UCSD-AML1 (cell line): ENCODE results near the gene TBC1D10B.

Experiments used
- DNase-seq: peaks from one replicate; lab custom pipeline; 2025; ENCODE audit not compliant: unreplicated experiment; lab: John Stamatoyannopoulos, UW

TBC1D10B gene

DNA sequence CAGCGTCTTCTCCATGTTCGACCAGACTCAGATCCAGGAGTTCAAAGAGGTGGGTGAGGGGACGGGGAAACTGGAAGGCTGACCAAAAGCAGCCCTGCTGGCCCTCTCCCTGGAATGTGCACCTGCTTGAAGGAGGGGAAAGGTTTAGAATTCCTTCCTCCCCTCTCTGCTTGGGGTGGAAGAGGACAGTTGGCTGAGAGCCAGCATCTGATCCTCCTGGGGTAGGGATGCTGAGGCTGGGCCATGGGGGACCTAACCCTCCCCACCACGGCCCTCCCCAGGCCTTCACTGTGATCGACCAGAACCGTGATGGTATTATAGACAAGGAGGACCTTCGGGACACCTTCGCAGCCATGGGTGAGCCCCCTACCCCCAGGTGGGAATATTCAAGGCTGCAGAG, 5.6 kb upstream of the TBC1D10B start:
- DNase-seq: no peak

DNA sequence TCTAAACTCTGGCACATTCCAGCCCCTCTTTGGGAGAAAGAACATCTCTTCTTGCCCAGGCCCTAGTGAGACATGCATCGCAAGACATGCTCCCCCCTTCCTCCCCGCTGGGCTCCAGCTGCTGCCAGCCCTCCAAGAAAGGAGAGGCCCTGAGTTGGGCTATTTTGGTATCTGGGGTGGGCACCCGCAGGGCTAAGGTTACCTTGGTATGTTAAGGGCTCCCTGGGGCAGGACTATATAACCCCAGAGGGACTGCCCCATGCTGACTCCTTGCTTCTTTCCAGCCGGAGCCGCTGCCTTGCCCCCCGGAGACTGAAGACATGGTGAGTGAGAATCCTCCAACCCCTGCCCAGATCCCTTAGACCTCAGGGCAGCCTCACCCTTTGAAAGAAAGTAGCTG, 4.2 kb upstream of the TBC1D10B start, which contains the start of gene MYL11:
Gene MYL11 (plus strand): TSS at position 265 of the 400 bp plus-strand sequence. CDS start 56 bp downstream, at position 321.
- DNase-seq: no peak

DNA sequence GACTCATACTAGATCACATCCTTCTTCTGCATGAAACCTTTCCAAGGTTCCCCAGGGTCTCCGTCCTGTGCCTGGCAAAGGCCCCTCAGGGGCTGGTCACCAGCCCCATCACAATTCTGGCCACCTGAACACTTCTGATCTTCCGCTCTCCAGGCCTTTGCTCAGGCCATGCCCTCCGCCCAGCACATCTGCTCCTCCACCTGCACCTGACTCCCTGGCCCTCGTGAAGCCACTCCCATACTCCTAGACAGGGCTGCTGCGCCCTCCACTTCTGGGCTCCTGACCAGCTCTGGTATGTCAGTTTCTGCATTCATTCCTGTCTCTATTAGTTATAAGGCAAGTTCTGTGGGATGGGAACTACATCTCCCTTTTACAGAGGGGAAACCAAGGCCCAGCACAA, 2.4 kb upstream of the TBC1D10B start:
- DNase-seq: no peak

DNA sequence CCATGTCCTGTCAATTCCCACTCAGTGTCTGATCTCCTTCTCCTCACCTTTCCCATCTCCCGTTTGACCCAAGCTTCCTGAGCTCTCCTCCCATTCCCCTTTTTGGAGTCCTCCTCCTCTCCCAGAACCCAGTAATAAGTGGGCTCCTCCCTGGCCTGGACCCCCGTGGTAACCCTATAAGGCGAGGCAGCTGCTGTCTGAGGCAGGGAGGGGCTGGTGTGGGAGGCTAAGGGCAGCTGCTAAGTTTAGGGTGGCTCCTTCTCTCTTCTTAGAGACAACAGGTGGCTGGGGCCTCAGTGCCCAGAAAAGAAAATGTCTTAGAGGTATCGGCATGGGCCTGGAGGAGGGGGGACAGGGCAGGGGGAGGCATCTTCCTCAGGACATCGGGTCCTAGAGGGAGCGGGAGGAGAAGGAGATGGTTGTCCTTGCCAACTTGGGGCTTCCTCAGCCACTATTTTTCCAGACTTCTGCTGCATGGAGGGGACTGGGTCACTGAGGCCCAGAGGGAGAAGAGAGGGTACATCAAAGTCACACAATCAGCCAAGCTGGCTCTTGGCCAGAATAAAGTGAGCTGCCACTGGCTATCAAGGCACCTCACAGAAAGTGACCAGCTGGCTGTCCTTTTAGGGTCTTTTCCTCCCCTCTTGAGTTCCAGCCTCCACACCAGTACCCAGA, 1.9 kb upstream of the TBC1D10B start:
- DNase-seq: no peak

DNA sequence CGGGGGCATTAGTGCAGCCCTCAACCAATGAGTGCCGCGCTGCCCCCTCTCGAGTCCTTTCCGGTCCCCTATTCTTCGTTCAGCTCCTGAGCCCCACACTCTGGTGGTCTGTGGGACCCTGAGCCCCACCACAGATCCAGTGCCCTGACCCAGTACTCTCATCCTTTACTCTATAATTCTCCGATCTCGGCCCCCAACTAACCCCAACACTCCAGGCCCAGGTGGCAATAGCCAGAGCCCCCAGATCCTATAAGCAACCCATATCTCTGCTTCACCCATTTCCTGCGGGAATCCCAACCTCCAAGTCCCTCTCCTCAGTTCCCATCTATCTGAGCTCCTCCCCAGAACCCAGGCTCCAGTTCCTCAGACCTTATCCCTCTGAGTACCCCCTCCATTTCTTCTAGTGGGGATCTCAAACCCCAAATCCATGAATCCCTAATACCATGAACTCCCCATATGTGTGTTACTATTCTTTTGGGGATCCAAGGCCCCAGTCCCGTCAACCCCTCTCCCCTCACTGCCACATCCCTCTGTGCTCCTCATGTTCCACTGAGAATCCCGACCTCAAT, 1.0 kb upstream of the TBC1D10B start:
- DNase-seq: no peak

DNA sequence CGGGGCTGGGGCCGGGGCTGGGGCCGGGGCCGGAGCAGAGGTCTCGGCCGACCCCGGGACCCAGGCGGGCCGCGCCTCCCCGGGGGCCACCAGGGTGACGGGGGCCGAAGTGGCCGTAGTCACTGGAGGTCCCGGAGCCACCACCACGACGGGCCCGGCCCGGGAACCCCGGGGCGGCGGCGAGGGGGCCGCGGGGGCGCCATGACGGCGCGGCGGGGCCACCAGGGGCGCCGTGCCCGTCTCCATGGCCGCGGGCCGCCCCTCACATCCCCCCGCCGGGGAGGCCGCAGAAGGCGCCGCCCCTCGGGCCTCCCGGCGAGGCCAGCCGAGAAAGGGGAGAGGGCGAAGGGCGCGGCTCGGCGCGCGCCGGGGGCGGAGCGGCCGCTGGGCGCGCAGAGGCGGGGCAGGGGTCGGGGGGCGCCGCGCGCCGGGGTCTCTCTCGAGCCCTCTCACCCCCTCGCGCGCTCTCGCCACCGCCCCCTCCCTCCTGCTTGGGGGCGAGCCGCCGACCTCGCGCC, 297 bp downstream of the TBC1D10B start:
- DNase-seq: no peak

DNA sequence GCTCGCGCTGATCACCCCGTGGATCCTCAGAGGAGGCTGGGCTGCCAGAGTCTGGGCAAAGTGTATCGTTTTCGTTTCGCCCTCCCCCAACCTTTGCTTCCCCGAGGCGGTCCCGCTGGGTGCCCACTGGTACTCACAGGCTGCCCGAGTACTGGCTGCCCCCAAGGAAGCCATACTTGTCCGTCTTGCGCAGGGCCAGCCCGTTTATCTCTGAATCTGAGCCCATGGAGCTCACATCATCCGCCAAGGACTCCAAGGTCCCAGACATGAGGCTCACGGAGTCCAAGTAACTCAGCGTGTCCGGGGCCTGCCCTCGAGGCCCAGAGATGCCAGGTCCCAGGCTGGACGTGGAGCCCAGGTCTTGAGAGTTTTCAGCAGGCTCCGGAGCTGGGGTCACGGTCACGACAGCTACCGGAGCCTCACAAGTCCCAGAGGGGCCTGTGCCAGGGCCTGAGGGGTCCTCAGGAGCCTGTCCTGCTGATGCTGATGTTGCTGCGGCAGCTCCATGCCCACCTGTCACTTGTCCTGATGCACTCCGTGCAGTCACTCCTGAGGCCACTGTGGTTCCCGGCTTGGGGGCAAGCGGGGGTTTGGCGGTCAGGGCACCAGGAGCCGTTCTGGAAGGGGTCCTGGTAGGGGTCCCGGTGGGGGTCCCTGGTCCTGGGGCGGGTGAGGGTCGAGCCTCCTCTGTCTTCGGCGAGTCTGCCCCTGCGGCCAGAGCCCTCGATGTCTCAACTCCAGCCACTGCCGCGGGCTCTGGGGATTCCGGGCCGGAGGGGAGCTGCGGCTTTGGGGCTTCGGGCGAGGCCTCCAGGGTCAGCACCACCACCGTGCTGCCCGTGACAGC, 980 bp downstream of the TBC1D10B start:
- no peak for DNase-seq

DNA sequence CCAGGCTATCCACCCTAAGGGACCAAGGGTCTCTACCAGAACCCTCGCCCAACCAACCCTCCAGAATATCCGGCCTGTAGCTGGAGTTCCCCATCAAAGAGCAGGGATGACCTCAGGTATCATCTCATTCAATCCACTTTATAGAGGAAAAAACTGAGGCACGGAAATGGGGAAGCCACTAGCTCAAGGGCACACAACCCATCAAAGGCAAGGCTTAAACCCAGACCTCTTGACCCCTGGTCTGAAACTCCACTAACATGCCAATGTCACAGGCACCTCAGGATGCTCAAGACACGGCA, 1.6 kb downstream of the TBC1D10B start:
- no peak for DNase-seq

DNA sequence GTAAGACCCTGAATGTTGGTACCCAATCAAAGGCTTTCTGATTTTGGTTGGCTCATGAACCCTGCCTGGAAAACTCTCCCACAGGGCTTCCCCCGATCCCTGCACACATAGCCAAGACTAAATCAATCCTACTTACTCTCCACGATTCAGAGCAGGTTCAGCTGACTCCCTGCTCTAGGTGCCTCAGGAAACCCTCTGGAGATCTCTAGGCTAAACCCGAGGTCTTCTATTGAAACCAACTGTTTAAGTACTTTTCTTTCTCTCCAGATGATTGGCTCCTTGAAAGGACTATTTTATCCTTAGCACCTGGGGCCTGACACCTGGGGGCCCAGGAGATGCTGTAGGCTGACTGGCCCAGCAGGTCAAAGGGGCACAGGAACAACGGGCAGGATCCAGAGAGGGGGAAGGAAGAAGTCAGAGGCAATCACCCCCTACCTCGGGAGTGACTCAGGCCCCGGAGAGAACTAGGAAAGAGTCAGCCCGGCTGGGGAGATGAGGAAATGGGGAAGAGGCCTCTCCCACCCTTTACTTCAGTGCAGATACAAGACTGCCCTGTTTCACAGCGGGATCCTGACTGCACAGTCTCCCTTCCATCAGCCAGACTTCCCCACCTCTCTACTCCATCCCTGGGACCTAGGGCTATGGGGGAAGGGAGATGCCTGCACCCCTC, 2.0 kb downstream of the TBC1D10B start:
- peak; percentile 51 for DNase-seq

DNA sequence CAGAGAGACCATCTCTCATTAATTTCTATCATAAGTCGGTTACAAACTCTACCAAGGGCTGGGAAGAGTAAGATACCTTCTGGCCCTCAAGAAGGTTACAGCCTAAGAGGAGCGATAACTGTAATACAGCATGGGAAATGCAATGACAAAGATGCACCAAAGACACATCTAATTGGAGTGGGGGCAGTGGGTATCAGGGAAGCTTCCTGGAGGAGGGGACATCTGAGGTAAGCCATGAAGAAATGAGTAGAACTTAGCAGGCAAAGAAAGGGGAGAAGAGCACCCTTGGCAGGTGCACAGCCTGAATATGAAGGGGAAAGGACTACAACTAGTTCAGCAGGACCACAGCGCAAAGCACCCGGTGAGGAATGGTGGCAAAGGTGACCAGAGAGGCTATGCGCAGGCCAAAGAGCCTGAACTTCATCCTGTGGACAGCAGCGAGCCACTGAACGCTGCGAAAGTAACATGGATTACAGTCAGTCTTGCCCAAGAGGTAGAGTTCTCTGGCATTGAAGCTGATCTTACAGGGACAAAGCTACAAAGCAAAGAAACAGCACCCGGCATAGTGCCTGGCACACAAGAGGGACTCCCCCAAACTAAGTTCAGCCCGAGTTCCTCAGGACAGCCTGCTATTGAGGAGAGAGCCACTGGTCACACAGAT, 2.8 kb downstream of the TBC1D10B start:
- DNase-seq: no peak

DNA sequence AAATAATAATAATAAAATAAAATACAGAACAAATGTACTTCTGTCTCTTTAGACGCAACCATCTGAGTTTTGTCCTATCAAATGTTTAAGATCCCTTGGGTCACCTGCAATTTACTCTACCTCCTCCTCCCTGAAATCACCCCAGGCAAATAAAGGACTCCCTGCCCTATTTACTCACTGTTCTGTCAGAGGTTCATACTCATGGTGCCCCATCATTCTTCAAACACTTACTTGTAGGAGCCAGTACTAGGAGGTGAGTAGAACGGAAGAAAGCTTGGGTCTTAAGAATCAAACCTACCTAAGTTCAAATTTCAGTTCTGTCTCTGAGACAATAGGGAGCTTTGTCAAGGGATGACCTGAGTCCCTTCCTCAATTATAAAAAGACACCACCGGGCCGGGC, 3.8 kb downstream of the TBC1D10B start:
- no peak for DNase-seq

DNA sequence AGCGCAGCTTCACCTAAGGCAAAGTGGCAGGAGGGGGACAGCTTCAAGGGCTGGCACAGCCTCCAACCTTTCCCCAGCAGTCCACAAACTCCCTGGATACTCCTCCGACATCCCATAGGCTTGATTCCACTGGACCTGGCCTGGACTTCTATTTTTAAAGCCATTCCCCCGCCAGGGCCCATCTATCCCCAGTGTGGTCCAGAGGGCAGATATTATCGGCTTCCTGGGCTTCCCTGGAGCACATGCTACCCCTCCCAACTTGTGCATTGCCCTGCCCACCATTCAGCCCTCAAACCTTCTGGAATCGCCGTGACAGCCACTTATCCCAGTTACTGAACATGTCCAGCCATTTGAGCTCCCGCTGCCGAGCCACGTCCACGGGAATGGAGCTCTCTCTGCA, 5.1 kb downstream of the TBC1D10B start:
- DNase-seq: no peak

DNA sequence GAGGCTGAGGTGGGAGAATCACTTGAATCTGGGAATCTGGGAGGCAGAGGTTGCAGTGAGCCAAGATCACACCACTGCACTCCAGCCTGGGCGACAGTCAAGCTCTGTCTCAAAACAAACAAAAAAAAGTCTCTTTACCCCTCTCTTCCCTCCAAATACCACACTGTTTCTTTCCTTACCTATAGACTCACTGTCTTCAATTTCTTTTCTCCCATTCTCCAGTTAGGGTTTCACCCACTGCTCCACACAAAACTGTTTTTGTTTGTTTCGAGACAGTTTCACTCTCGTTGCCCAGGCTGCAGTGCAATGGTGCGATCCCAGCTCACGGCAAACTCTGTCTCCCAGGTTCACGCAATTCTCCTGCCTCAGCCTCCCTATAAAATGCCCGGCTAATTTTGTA, 9.1 kb downstream of the TBC1D10B start:
- DNase-seq: no peak

DNA sequence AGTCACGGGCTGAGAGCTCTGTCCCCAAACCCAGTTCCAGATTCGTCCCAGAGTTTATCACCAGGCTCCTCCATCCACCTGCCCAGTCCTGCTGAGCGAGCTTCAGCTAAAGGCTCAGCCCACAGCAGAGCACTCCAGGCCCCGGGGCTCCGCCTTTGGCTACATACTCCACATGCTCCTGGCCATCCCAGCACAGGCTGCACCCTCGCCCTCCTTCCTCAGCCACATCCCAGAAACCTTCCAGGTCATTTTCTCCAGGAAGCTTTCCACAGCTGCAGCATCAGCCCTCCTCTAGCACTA, 10.5 kb downstream of the TBC1D10B start:
- DNase-seq: no peak

DNA sequence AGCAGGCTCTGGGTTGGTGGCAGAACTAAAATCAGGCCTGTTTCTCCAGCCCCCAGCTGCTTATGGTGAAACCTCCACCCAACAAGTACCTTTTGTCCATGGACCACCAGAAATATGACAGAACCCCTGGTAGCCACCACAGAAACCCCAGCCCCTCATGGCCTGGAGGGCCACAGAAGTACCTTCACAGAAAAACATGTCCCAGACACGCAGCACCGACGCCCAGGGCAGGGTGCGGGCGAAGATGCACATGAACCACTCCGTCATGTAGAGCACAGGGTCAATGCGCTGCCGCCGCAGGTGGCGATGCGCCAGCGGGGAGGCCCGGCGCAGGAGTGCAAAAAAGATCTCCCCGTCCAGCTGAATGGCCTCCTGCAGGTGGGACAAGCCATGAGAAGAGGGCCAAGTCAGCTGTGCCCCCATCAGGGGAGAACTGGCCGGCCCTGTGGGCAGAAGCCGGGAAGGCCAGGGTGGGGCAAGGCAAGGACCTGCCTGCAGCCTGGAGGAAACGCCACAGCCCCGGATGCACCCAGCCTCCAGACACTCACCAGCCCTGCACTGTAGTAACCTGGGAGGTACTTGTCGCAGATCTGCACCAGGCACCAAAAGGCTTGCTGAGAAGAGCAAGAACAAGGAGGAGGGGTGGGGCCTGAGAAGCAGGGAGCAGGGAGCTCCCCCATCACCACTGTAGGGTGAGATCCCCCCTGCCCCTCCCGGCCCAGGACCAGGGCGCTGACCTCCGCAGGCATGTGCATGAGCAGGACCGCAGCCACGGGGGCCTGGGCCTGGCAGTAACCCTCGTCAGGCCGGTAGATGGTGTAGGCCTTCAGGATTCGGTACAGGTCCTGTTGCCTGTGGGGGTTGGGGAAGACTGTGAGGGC, 11.1 kb downstream of the TBC1D10B start:
- no peak for DNase-seq

DNA sequence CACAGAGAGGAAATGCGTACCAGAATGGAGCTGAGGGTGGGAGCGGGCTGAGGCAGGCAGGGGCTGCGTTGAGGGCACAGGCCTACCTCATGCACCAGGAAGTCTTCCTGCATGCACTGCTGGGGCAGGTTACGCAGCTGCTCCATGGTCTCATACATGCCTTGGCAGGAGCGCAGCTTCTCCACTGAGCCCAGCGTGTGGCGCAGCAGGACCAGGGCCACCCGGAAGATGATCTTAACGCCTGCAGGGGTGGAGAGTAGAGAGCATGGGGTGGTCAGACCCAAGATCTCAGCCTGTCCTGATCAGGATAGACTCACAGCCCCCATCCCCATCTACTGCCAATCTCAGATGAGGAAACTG, 11.7 kb downstream of the TBC1D10B start:
- no peak for DNase-seq

DNA sequence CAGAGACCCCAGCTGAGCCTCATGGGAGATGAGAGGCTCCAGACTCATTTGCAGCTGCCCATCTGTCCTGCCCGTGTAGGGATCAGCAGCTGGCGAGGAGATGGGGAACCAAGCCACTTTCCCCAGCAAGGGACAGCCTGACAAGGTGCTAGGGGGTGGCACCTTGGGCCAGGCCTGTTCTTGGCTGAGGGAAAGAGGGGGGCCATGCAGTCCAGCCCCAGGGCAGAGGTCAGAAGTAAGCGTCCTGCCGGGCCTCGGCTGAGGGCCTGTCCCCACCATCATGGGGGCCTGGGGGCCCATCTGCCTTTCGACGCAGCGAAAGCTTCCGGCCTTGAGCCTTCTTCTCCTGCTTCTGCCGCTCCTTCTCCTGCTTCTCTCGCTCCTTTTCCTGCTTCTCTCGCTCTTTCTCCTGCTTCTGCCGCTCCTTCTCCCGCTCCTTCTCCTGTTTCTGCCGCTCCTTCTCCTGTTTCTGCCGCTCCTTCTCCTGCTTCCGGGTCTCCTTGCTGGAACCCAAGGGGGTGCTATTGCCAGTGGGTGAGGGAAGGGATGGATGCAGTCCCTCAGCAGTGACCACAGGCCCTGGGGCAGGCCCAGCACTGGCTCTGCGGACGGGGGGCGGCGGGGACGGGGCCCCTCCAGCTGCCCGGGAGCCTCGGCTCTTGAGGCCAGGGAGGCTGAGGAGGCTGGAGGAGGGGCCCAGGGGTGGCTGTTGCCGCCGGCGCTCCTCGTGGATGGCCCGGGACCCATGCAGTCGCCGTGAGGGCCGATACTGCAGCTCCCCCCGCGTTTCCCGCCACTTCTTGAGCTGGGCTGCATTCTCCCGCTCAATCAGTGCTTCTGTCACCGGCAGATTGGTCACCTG, 12.3 kb downstream of the TBC1D10B start:
- DNase-seq: no peak

DNA sequence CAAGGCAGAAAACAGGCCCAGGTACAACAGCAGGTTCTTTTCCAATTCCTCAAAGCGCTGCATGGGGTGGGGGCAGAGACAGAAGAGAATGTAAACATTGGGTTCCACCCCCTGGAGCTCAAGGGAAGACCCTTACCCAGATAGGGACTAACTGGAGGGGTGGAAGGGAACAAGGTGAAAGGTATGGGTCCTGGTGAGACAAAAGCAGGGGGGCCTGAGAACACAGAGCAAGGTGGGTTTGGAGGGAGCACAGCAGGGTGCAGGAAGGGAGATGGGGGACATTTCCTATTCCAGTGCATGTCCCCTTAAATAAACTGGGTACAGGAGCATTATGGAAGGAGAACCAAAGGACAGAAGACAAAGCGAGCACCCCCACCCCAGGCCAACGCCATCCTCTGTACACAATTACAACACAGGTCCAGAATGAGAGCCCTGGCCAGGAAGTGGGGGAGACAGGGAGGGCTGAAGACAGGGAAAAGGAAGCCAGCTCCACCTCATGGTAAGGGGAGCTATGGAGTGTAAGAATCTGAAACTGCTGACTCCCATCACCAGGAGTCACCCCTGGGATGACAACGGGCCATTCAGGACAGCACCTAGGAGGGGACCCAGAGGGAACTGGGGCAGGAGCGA, 13.1 kb downstream of the TBC1D10B start:
- no peak for DNase-seq
